ENCODE data around the gene EOLA1. TPM values are rescaled to one million over a fixed set of nuclear protein-coding genes. Genes with fewer than 3 reads are reported as not detected.
"Not testable (repeated sequence)": the region's sequence is repeated elsewhere in the genome, so short reads cannot be mapped to it uniquely, and the experiment has no call there.

The EOLA1 gene
- total RNA-seq, 1 experiment from 2014 or later, result 9.0 TPM

- H3K36me3 ChIP-seq (ENCODE audit: control insufficient read depth in 1 of 2, insufficient read depth in 2 of 2, low read length in 2 of 2); intact Hi-C loops (cut with micrococcal nuclease); ATAC-seq; BruUV-seq (replicated peaks); H3K9ac ChIP-seq (ENCODE audit: low read length); H3K9me2 ChIP-seq (ENCODE audit: insufficient read depth); RAD21 ChIA-PET (ENCODE audit: low non-redundant PET in 1 of 2, low total read pairs in 2 of 2, uncharacterized antibody in 2 of 2, unreplicated experiment in 2 of 2); H4K20me1 ChIP-seq (ENCODE audit: insufficient read depth); POLR2A ChIA-PET; H3K9me3 ChIP-seq (ENCODE audit: control insufficient read depth in 1 of 2, insufficient read depth in 1 of 2, low read depth in 1 of 2, low read length in 2 of 2); H3K27me3 ChIP-seq (ENCODE audit: insufficient read depth, low read length); DNase-seq (ENCODE audit: low read depth, low spot score); CTCF ChIA-PET; H3K27ac ChIP-seq (ENCODE audit: low read depth, low read length); H3K4me3 ChIP-seq (replicated peaks in 1 of 2; ENCODE audit: low read depth in 1 of 2, low read length in 2 of 2); H3K79me2 ChIP-seq (ENCODE audit: insufficient read depth, low read length); H2AFZ ChIP-seq (ENCODE audit: low read depth, low read length, poor library complexity, severe bottlenecking); H3K4me2 ChIP-seq (ENCODE audit: low read length); H3K4me1 ChIP-seq (ENCODE audit: control insufficient read depth in 1 of 2, insufficient read depth in 2 of 2, low read length in 2 of 2): not testable (repeated sequence)
These were observed 46.5 kb downstream of the EOLA1 start, which contains the start of gene MAGEA9B for GRCh38 chrX:149587359-149587758. Gene MAGEA9B (minus strand): TSS chrX:149587459. CDS start chrX:149583179, 4,280 bp downstream.

- CTCF ChIA-PET; H3K4me3 ChIP-seq (replicated peaks in 1 of 2; ENCODE audit: low read depth in 1 of 2, low read length in 2 of 2); H2AFZ ChIP-seq (ENCODE audit: low read depth, low read length, poor library complexity, severe bottlenecking); H3K9ac ChIP-seq (ENCODE audit: low read length); H3K4me2 ChIP-seq (ENCODE audit: low read length); POLR2A ChIA-PET; BruUV-seq (replicated peaks); RAD21 ChIA-PET (ENCODE audit: low non-redundant PET in 1 of 2, low total read pairs in 2 of 2, uncharacterized antibody in 2 of 2, unreplicated experiment in 2 of 2); H3K9me2 ChIP-seq (ENCODE audit: insufficient read depth); H3K79me2 ChIP-seq (ENCODE audit: insufficient read depth, low read length); H3K27ac ChIP-seq (ENCODE audit: low read depth, low read length); H3K27me3 ChIP-seq (ENCODE audit: insufficient read depth, low read length); intact Hi-C loops (cut with micrococcal nuclease); H3K9me3 ChIP-seq (ENCODE audit: control insufficient read depth in 1 of 2, insufficient read depth in 1 of 2, low read depth in 1 of 2, low read length in 2 of 2); DNase-seq (ENCODE audit: low read depth, low spot score); H3K4me1 ChIP-seq (ENCODE audit: control insufficient read depth in 1 of 2, insufficient read depth in 2 of 2, low read length in 2 of 2); H3K36me3 ChIP-seq (ENCODE audit: control insufficient read depth in 1 of 2, insufficient read depth in 2 of 2, low read length in 2 of 2); H4K20me1 ChIP-seq (ENCODE audit: insufficient read depth): not testable (repeated sequence)
- 0 out of 2 replicates have a peak, but pooled peaks have one; percentile 36 for ATAC-seq
These were observed 50.2 kb downstream of the EOLA1 start for GRCh38 chrX:149590993-149591392.

GRCh38 chrX:149595214-149595613 is 54.4 kb downstream of the EOLA1 start, which contains the start of gene HSFX2:
Gene HSFX2 (minus strand): TSS chrX:149595314. CDS start chrX:149594700, 614 bp downstream.
- H3K4me2 ChIP-seq (ENCODE audit: low read length); H3K4me3 ChIP-seq (replicated peaks in 1 of 2; ENCODE audit: low read depth in 1 of 2, low read length in 2 of 2); ATAC-seq; H3K9me2 ChIP-seq (ENCODE audit: insufficient read depth); H3K36me3 ChIP-seq (ENCODE audit: control insufficient read depth in 1 of 2, insufficient read depth in 2 of 2, low read length in 2 of 2); POLR2A ChIA-PET; intact Hi-C loops (cut with micrococcal nuclease); DNase-seq (ENCODE audit: low read depth, low spot score); RAD21 ChIA-PET (ENCODE audit: low non-redundant PET in 1 of 2, low total read pairs in 2 of 2, uncharacterized antibody in 2 of 2, unreplicated experiment in 2 of 2); H3K27ac ChIP-seq (ENCODE audit: low read depth, low read length); H2AFZ ChIP-seq (ENCODE audit: low read depth, low read length, poor library complexity, severe bottlenecking); H3K9me3 ChIP-seq (ENCODE audit: control insufficient read depth in 1 of 2, insufficient read depth in 1 of 2, low read depth in 1 of 2, low read length in 2 of 2); H3K9ac ChIP-seq (ENCODE audit: low read length); H4K20me1 ChIP-seq (ENCODE audit: insufficient read depth); BruUV-seq (replicated peaks); H3K4me1 ChIP-seq (ENCODE audit: control insufficient read depth in 1 of 2, insufficient read depth in 2 of 2, low read length in 2 of 2); H3K27me3 ChIP-seq (ENCODE audit: insufficient read depth, low read length); CTCF ChIA-PET; H3K79me2 ChIP-seq (ENCODE audit: insufficient read depth, low read length): not testable (repeated sequence)

GRCh38 chrX:149595943-149596342 is 55.1 kb downstream of the EOLA1 start:
- H3K4me2 ChIP-seq (ENCODE audit: low read length); H2AFZ ChIP-seq (ENCODE audit: low read depth, low read length, poor library complexity, severe bottlenecking); H3K4me1 ChIP-seq (ENCODE audit: control insufficient read depth in 1 of 2, insufficient read depth in 2 of 2, low read length in 2 of 2); H3K27ac ChIP-seq (ENCODE audit: low read depth, low read length); H3K27me3 ChIP-seq (ENCODE audit: insufficient read depth, low read length); CTCF ChIA-PET; H3K9me3 ChIP-seq (ENCODE audit: control insufficient read depth in 1 of 2, insufficient read depth in 1 of 2, low read depth in 1 of 2, low read length in 2 of 2); RAD21 ChIA-PET (ENCODE audit: low non-redundant PET in 1 of 2, low total read pairs in 2 of 2, uncharacterized antibody in 2 of 2, unreplicated experiment in 2 of 2); H3K9me2 ChIP-seq (ENCODE audit: insufficient read depth); ATAC-seq; DNase-seq (ENCODE audit: low read depth, low spot score); H4K20me1 ChIP-seq (ENCODE audit: insufficient read depth); H3K79me2 ChIP-seq (ENCODE audit: insufficient read depth, low read length); H3K36me3 ChIP-seq (ENCODE audit: control insufficient read depth in 1 of 2, insufficient read depth in 2 of 2, low read length in 2 of 2); POLR2A ChIA-PET; H3K9ac ChIP-seq (ENCODE audit: low read length); intact Hi-C loops (cut with micrococcal nuclease); BruUV-seq (replicated peaks); H3K4me3 ChIP-seq (replicated peaks in 1 of 2; ENCODE audit: low read depth in 1 of 2, low read length in 2 of 2): not testable (repeated sequence)
